Fibroblast of lung (primary cell): ENCODE results near the gene PRDX3. TPM values are rescaled to one million over a fixed set of nuclear protein-coding genes. Genes with fewer than 3 reads are reported as not detected.

Experiments used
- DNase-seq, 2 donors: peaks; one replicate each; pipeline versions ENCODE4 v3.0.0 to v3.0.0-alpha.2; 2010; ENCODE audit warnings: low read depth in 2 of 2
- H2AFZ ChIP-seq: 2 replicates; pipeline ENCODE4 v1.5.1; 2012; ENCODE audit warnings: low read length, control low read depth, inconsistent platforms
- H3K27ac ChIP-seq: 2 replicates; pipeline ENCODE4 v1.5.1; 2011; ENCODE audit warnings: low read length, control low read depth; ENCODE audit not compliant: insufficient read depth
- H3K27me3 ChIP-seq: 2 replicates; pipeline ENCODE4 v1.5.1; 2011; ENCODE audit warnings: mild to moderate bottlenecking, low read length; ENCODE audit not compliant: control insufficient read depth, insufficient read depth
- H3K36me3 ChIP-seq: 2 replicates; pipeline ENCODE4 v1.5.1; 2011; ENCODE audit warnings: low read length; ENCODE audit not compliant: control insufficient read depth, insufficient read depth
- H3K4me1 ChIP-seq: 2 replicates; pipeline ENCODE4 v1.5.1; 2011; ENCODE audit warnings: low read length; ENCODE audit not compliant: control insufficient read depth, insufficient read depth; ENCODE audit errors: extremely low read depth
- H3K4me2 ChIP-seq: 2 replicates; pipeline ENCODE4 v1.5.1; 2011; ENCODE audit warnings: low read length, control low read depth; ENCODE audit not compliant: insufficient read depth; ENCODE audit errors: extremely low read depth
- H3K4me3 ChIP-seq, 4 experiments: fragments of 200-600 bp in 1 of 4; sonication (generic) in 1 of 4; replicated peaks in 1 of 4; 2 replicates each; pipeline ENCODE4 v1.5.1; 2011 to 2016; ENCODE audit warnings: low read length in 4 of 4, low read depth in 3 of 4, mild to moderate bottlenecking in 3 of 4, control low read depth in 2 of 4, inconsistent platforms in 1 of 4, mixed read lengths in 1 of 4; ENCODE audit not compliant: insufficient read depth in 1 of 4; ENCODE audit errors: control extremely low read depth in 1 of 4
- H3K79me2 ChIP-seq: 2 replicates; pipeline ENCODE4 v1.5.1; 2012; ENCODE audit warnings: mild to moderate bottlenecking, low read length, inconsistent platforms; ENCODE audit not compliant: control insufficient read depth, insufficient read depth
- H3K9ac ChIP-seq: 2 replicates; pipeline ENCODE4 v1.5.1; 2011; ENCODE audit warnings: mild to moderate bottlenecking, low read length, control low read depth; ENCODE audit not compliant: insufficient read depth
- H3K9me3 ChIP-seq: 2 replicates; pipeline ENCODE4 v1.5.1; 2012; ENCODE audit warnings: low read depth, low read length; ENCODE audit not compliant: control insufficient read depth, insufficient read depth
- H4K20me1 ChIP-seq: 2 replicates; pipeline ENCODE4 v1.5.1; 2011; ENCODE audit warnings: low read length; ENCODE audit not compliant: control insufficient read depth, insufficient read depth; ENCODE audit errors: extremely low read depth
- EZH2 ChIP-seq: IDR thresholded peaks from 2 replicates; pipeline ENCODE4 v1.5.1; 2012; ENCODE audit warnings: low read length, control low read depth, mild to moderate bottlenecking; ENCODE audit errors: missing control alignments
- polyA plus RNA-seq, 2 donors: library from polyadenylated mRNA; depleted of rRNA in 1 of 2; stranded (reverse) in 1 of 2; unstranded in 1 of 2; fragments of >200 nt; gene quantifications; 2 replicates each; pipeline ENCODE4 v1.2.1, GENCODE V29; 2011 to 2012; ENCODE audit warnings: missing spikeins in 1 of 2
- total RNA-seq: library from RNA; depleted of rRNA; stranded (reverse); fragments of >200 nt; gene quantifications from 2 replicates; pipeline ENCODE4 v1.2.1, GENCODE V29; 2014
- TF ChIP-seq, protein P1 (sequence below), 2 donors: IDR thresholded peaks in 1 of 2; conservative IDR thresholded peaks in 1 of 2; 1 replicate in 1 of 2; 2 replicates in 1 of 2; pipeline ENCODE4 v1.5.1; 2011 to 2012; ENCODE audit warnings: low read length in 2 of 2, control low read depth in 1 of 2, inconsistent platforms in 1 of 2, low read depth in 1 of 2, mild to moderate bottlenecking in 1 of 2

Gene PRDX3
- total and polyA plus RNA-seq, 2 donors (not counting 1 experiment from before 2014, with no cell fraction given) = 287 to 303 TPM

DNA sequence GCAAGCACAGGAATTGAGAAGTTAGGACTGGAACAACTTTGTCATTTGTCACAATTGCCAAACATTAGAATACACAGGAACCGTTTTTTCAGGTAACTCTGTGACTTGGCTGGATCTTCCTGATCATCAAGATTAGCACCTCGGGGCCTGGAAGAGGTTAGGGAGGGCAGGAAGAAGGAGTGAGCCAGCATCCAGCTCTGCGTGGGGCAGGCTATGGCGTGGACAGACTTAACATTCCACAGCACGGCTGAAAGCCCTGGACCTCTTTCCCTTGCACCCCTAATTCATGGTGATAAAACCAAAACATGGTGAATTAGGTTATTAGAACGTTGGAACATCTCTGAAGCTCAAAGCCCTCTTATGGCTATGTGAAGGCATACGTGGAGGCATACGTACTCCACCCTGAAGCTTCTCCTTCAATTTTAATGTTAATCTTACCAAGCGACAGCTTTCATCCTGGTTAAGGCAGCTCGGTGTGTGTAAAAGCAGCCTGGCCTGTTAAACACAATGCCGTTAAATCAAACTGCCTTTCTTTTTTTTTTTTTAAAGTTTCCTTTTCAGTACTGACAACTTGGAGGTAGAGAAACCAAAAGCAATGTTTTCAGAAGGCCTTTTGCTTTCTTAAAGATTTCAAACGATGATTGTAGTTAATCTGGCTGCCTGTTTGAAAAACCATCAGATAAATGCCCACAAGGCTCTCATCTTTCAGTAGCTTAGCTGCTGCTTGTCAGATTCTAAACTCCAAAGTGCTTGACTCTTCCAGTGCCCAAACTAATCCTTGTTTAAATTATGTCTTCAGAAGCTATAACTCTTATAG, 33.2 kb upstream of the PRDX3 start:
- Histone ChIP-seq H3K36me3 (no peaks in the 10 kb centered on the region), H3K9ac (peak overlapping the region; percentile 22), H3K9me3 (no peaks in the 10 kb centered on the region), H3K4me3 (peak overlapping the region in 3 of 4 experiments; percentile 14 to 93 (median 15)), H3K4me2 (peak overlapping the region; percentile 89), H3K27ac (peak overlapping the region; percentile 84), H3K4me1 (peaks cover 12% of the 10 kb centered on the region), H2AFZ (no peak overlapping the region), H3K27me3 (no peaks in the 10 kb centered on the region), H3K79me2 (peaks cover 84% of the 10 kb centered on the region), H4K20me1 (no peaks in the 10 kb centered on the region)
- peak in 1 of 2 donors; percentile 30 for DNase-seq
- TF ChIP-seq, protein P1, sequence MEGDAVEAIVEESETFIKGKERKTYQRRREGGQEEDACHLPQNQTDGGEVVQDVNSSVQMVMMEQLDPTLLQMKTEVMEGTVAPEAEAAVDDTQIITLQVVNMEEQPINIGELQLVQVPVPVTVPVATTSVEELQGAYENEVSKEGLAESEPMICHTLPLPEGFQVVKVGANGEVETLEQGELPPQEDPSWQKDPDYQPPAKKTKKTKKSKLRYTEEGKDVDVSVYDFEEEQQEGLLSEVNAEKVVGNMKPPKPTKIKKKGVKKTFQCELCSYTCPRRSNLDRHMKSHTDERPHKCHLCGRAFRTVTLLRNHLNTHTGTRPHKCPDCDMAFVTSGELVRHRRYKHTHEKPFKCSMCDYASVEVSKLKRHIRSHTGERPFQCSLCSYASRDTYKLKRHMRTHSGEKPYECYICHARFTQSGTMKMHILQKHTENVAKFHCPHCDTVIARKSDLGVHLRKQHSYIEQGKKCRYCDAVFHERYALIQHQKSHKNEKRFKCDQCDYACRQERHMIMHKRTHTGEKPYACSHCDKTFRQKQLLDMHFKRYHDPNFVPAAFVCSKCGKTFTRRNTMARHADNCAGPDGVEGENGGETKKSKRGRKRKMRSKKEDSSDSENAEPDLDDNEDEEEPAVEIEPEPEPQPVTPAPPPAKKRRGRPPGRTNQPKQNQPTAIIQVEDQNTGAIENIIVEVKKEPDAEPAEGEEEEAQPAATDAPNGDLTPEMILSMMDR (conservative IDR thresholded peaks at IDR 0.05 in 1 of 2, IDR thresholded peaks at IDR 0.05 in 1 of 2; ENCODE audit: low read depth in 1 of 2, low read length in 2 of 2) = no peak
- TF ChIP-seq EZH2 = no peak

DNA sequence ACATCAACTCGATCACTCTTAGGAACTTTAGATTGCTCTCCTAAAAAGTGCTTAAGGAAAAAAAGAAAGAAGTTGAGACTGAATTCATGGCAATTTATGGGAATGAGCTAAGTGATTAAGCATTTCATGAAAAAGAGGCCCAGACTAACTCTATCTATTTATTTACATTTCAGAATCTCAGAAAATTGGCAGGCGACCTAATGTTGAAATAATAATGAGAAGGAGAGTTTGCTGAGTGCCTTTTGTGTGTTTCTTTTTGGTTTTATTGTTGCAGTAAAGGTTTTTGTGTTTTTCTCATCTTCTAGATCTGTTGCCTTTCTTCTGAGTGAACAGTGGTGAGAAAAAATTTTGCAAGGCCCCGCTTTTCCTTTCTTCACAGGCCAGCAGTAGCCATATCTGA, 32.6 kb upstream of the PRDX3 start:
- Histone ChIP-seq H3K9ac (peak overlapping the region; percentile 37), H3K27ac (peak overlapping the region; percentile 84), H3K79me2 (peaks cover 77% of the 10 kb centered on the region), H3K4me2 (peak overlapping the region; percentile 89), H3K27me3 (no peaks in the 10 kb centered on the region), H2AFZ (no peak overlapping the region), H3K36me3 (no peaks in the 10 kb centered on the region), H3K4me3 (peak overlapping the region; percentile 19 to 98 (median 56)), H4K20me1 (no peaks in the 10 kb centered on the region), H3K4me1 (peaks cover 12% of the 10 kb centered on the region), H3K9me3 (no peaks in the 10 kb centered on the region)
- peak; percentile 82 to 95 for DNase-seq
- TF ChIP-seq, protein P1 (conservative IDR thresholded peaks at IDR 0.05 in 1 of 2, IDR thresholded peaks at IDR 0.05 in 1 of 2; ENCODE audit: low read depth in 1 of 2, low read length in 2 of 2) = no peak
- no peak for TF ChIP-seq EZH2

DNA sequence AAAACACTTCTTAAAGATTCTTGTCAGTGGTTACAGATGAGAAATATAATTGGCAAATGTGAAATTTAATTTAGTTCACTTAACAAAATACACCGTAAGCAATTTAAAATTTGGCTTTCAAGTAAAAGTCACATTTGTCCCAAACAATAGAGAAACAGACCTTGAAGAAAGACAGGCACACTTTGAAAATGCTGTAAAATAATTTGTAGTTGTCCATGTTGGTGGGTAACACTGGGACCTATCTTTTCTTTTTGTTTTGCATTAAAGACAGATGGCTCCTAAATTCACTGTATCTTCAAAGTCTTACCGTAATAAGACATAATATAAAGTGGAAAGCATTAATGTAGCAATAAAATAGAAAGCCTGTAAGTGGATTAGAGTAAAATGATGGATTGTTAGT, 32.0 kb upstream of the PRDX3 start:
- H3K9me3 ChIP-seq = no peaks in the 10 kb centered on the region
- H3K27me3 ChIP-seq = no peaks in the 10 kb centered on the region
- peak overlapping the region; percentile 37 for H3K9ac ChIP-seq
- H3K79me2 ChIP-seq = peaks cover 74% of the 10 kb centered on the region
- no peak for DNase-seq
- TF ChIP-seq, protein P1 (conservative IDR thresholded peaks at IDR 0.05 in 1 of 2, IDR thresholded peaks at IDR 0.05 in 1 of 2; ENCODE audit: low read depth in 1 of 2, low read length in 2 of 2) = no peak
- TF ChIP-seq EZH2 = no peak
- peak overlapping the region; percentile 89 for H3K4me2 ChIP-seq
- no peak overlapping the region for H2AFZ ChIP-seq
- no peaks in the 10 kb centered on the region for H3K36me3 ChIP-seq
- H3K27ac ChIP-seq = peak overlapping the region; percentile 84
- H3K4me3 ChIP-seq = peak overlapping the region; percentile 19 to 98 (median 56)
- no peaks in the 10 kb centered on the region for H4K20me1 ChIP-seq
- peaks cover 16% of the 10 kb centered on the region for H3K4me1 ChIP-seq
